Measurements from ENCODE around the gene MORN5.

The MORN5 gene

DNA sequence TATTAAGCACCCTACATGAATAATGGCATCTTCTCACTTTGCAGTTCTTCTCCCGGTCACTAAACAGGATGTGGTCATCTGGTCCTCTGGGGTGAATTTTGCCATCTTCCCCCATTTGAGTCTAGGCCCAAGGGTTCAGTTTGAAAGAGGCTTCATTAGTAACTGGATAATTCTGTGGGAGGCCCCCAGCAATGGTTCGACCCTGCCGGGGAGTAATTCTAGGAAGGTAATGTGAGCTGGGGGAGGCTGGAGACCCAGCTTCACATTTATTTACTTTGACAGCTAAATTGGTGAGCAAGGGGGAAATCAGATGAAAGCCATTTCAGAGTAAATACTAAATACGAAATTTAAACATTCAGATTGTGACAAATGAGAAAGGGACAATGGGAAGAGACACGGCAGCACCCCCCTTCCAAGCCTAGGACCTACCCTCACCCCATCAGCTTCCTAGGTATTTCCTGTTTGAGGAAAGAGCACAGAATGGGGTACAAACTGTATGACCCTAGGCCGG lies 73.1 kb downstream of the MORN5 start:
- DNase-seq (ENCODE audit: low spot score) = no peak

DNA sequence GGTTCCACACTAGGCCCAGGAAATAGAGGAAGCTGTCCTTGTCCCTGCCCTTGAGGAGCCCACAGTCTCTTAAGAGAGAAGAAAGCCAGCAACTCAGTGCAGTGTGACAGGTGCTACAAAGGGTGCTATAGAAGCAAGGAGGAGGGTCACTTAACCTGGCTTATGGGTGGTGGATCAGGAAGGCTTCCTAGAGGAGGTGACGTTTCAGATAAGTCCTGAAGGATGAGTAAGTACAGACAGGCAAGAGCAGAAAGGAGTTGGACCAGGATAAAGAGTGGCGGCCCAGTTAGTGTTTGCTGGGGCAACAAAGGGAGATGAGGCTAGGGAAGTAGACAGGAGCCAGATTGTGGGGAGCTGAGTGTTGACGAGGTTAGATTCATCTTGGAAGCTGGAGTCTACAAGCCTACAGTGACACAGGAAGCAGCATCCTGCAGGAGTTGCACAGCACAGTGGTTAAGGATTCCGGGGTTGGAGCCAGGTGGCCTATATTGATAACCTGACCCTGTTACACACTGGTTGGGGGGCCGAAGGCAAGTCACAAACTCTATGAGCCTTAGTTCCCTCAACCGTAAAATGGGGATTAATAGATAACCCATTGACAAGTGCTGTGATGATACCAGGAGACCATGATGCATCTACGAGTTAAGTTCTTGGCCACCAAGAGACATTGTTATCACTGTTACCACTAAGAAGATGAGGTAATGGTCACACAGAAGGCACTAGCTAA lies 74.5 kb downstream of the MORN5 start:
- no peak for DNase-seq (ENCODE audit: low spot score)

DNA sequence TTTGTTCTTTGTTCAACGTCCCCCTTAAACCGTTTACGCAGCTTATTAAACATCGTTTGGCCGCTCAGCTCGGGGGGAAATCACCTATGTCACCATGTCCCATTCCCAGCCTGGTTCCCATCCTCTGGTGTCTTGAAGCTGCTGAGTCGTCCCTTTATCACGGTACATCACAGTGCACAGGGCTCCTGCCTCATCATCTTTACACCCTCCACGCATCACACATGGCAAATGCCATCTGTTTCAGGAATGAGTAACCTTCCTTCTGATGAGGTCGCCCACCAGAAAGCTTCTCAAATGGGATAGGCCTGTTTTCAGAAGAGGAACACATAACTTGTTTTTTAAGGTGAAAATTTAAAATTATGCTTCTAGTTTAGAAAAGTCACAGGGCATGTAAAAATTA lies 77.0 kb downstream of the MORN5 start:
- DNase-seq (ENCODE audit: low spot score) = no peak

DNA sequence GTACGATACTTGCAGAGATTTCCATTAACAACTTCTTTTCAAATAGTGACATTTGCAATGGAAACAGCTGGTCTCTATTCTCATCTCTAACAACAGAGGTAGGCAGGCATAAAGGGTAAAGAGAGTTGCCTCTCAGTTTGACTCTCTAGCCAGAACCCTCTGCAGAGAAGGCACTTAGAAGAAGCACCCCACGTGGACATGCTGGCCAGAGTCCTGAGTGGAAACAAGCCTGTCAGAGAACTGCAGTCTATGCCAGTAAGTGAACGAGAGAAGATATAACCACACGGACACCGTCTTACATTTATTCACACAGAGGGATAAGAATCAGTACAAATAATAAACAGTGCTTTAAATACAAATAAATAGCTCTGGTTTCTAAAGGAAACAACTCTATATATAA lies 80.0 kb downstream of the MORN5 start:
- DNase-seq (ENCODE audit: low spot score) = no peak

DNA sequence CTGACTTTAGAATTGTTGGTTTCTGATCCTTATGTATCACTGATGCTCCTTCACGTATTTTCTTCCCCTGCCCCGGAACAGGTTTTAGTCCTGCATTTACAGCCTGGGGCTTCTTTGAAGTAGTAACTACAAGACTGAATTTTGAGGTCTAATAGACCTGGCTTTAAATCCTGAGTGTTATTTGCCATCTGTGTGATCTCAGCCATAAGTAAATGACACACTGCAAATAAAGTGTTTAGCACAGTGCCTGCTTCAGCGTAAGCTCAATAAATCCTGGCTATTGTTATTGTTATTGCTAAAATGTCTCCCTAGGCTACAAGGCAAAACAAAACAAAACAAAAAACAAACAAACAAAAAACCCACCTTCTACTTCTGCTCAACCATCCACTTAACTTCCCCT lies 84.6 kb downstream of the MORN5 start:
- no peak for DNase-seq (ENCODE audit: low spot score)

DNA sequence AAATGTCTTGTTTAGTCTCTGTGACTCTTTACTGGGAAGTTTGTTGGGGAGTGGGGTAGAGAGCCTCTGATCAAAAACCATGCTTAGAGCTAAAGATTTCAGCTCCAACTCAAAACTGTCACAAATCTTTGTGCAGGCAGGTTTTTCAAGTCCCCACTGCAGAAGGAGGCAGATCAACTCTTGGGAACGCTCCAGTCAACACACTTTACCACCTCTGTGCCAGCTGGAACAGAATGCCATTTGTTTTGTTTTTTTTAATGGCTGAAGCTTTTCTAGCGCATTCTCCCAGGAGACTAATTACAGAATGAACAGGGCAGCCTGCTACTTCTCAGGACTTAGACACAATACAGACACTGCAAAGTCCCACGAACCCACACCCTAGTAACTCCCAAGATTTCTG lies 87.0 kb downstream of the MORN5 start:
- DNase-seq (ENCODE audit: low spot score) = no peak

DNA sequence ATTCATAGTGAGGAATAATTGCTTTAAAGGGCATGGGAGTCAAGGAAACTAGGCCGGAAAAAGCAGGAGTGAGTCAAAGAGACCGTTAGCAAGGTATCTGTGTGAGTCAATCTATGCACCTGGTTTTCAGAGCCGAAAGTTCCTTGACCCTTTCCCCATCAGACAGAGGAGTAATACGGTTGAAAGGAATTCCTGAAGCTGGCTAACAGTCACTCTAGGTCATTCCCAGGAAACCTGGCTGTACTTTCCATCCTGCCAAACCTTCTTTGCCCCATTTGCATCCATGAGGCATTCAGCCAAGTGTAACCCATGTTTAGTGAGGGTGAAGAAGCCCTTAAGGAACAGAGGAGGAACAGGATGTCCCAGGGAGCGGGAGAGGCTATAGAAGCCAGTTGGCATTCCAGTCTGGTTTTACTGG lies 88.7 kb downstream of the MORN5 start:
- no peak for DNase-seq (ENCODE audit: low spot score)
